ENCODE results near the gene SYCP2L. TPM values are rescaled to one million over a fixed set of nuclear protein-coding genes. Genes with fewer than 3 reads are reported as not detected.

Gene SYCP2L
- total and polyA plus RNA-seq, 2 experiments from 2014 or later, result 10.5 to 11.0 TPM

DNA sequence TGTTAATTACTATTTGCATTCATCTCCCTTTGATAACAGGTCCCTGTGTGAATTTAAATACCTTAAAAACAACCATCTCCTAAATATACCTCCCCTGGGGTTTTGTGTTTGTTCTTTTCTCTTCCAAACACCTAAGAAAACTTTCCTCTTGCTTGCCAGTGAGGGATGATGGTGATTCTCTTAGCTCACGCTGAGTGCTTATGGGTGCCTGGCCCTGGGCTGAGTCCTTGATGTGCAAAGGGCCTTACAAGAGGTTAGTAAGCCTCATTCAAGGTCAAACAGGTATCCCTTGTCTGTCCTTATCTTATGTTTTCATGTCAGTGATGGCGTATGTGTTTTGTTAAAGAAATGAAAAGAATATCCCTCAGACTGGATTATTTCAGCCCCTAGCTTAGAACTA lies 76.3 kb downstream of the SYCP2L start (continued):
- TF ChIP-seq, protein P1, sequence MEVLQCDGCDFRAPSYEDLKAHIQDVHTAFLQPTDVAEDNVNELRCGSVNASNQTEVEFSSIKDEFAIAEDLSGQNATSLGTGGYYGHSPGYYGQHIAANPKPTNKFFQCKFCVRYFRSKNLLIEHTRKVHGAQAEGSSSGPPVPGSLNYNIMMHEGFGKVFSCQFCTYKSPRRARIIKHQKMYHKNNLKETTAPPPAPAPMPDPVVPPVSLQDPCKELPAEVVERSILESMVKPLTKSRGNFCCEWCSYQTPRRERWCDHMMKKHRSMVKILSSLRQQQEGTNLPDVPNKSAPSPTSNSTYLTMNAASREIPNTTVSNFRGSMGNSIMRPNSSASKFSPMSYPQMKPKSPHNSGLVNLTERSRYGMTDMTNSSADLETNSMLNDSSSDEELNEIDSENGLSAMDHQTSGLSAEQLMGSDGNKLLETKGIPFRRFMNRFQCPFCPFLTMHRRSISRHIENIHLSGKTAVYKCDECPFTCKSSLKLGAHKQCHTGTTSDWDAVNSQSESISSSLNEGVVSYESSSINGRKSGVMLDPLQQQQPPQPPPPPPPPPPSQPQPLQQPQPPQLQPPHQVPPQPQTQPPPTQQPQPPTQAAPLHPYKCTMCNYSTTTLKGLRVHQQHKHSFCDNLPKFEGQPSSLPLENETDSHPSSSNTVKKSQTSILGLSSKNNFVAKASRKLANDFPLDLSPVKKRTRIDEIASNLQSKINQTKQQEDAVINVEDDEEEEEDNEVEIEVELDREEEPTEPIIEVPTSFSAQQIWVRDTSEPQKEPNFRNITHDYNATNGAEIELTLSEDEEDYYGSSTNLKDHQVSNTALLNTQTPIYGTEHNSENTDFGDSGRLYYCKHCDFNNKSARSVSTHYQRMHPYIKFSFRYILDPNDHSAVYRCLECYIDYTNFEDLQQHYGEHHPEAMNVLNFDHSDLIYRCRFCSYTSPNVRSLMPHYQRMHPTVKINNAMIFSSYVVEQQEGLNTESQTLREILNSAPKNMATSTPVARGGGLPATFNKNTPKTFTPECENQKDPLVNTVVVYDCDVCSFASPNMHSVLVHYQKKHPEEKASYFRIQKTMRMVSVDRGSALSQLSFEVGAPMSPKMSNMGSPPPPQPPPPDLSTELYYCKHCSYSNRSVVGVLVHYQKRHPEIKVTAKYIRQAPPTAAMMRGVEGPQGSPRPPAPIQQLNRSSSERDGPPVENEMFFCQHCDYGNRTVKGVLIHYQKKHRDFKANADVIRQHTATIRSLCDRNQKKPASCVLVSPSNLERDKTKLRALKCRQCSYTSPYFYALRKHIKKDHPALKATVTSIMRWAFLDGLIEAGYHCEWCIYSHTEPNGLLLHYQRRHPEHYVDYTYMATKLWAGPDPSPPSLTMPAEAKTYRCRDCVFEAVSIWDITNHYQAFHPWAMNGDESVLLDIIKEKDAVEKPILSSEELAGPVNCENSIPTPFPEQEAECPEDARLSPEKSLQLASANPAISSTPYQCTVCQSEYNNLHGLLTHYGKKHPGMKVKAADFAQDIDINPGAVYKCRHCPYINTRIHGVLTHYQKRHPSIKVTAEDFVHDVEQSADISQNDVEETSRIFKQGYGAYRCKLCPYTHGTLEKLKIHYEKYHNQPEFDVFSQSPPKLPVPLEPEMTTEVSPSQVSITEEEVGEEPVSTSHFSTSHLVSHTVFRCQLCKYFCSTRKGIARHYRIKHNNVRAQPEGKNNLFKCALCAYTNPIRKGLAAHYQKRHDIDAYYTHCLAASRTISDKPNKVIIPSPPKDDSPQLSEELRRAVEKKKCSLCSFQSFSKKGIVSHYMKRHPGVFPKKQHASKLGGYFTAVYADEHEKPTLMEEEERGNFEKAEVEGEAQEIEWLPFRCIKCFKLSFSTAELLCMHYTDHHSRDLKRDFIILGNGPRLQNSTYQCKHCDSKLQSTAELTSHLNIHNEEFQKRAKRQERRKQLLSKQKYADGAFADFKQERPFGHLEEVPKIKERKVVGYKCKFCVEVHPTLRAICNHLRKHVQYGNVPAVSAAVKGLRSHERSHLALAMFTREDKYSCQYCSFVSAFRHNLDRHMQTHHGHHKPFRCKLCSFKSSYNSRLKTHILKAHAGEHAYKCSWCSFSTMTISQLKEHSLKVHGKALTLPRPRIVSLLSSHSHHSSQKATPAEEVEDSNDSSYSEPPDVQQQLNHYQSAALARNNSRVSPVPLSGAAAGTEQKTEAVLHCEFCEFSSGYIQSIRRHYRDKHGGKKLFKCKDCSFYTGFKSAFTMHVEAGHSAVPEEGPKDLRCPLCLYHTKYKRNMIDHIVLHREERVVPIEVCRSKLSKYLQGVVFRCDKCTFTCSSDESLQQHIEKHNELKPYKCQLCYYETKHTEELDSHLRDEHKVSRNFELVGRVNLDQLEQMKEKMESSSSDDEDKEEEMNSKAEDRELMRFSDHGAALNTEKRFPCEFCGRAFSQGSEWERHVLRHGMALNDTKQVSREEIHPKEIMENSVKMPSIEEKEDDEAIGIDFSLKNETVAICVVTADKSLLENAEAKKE (CRISPR knock-in tag; IDR thresholded peaks at IDR 0.05), result no peak

DNA sequence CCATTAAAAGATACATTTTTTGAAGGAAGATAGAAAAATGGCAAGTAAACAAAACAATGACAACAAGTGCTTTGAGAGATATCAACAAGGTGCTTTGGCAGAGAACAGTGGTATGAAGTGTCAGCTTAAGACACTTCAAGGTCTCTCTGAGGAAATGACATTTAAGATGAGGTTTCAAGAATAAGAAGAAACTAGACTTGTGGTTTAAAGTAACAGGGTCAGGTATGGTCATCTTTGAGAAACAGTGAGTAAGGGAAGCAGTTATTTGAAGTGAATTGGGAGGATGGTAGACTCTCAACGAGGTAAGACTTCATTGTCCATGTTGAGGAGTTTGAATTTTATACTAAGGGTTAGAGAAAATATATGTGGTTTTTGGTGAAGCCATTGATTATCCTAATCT lies 77.8 kb downstream of the SYCP2L start:
- Histone ChIP-seq H2AFZ (no peak overlapping the region), H3K36me3 (ENCODE audit: insufficient read depth) (peaks cover 3% of the 10 kb centered on the region; the same call in 1 of the 2 replicates), H3K9me2 (ENCODE audit: insufficient read depth) (no peaks in the 10 kb centered on the region), H3K27me3 (ENCODE audit: insufficient read depth) (peaks cover 58% of the 10 kb centered on the region), H3K27ac (ENCODE audit: low read depth) (no peak overlapping the region), H3F3A (replicated peaks; ENCODE audit: low read depth) (0 out of 2 replicates have a peak, but pooled peaks cover 4% of the 10 kb centered on the region), H3K4me1 (ENCODE audit: insufficient read depth) (0 out of 2 replicates have a peak, but pooled peaks cover 12% of the 10 kb centered on the region), H3K4me3 (no peak overlapping the region), H3K79me2 (replicated peaks; ENCODE audit: insufficient read depth) (no peaks in the 10 kb centered on the region), H3K4me2 (no peak overlapping the region), H4K20me1 (replicated peaks; ENCODE audit: insufficient read depth) (no peaks in the 10 kb centered on the region)
- H3K27me3 Mint-ChIP-seq (ENCODE audit: insufficient read depth, low read depth, poor library complexity), result peaks cover 34% of the 10 kb centered on the region
- no peak for ATAC-seq
- H3K9me3 Mint-ChIP-seq, result peaks cover 6% of the 10 kb centered on the region; the same call in 2 of the 3 replicates
- no peak for TF ChIP-seq CREB1 (CRISPR knock-in tag; IDR thresholded peaks at IDR 0.05; ENCODE audit: low read depth)
- TF ChIP-seq, protein P2, sequence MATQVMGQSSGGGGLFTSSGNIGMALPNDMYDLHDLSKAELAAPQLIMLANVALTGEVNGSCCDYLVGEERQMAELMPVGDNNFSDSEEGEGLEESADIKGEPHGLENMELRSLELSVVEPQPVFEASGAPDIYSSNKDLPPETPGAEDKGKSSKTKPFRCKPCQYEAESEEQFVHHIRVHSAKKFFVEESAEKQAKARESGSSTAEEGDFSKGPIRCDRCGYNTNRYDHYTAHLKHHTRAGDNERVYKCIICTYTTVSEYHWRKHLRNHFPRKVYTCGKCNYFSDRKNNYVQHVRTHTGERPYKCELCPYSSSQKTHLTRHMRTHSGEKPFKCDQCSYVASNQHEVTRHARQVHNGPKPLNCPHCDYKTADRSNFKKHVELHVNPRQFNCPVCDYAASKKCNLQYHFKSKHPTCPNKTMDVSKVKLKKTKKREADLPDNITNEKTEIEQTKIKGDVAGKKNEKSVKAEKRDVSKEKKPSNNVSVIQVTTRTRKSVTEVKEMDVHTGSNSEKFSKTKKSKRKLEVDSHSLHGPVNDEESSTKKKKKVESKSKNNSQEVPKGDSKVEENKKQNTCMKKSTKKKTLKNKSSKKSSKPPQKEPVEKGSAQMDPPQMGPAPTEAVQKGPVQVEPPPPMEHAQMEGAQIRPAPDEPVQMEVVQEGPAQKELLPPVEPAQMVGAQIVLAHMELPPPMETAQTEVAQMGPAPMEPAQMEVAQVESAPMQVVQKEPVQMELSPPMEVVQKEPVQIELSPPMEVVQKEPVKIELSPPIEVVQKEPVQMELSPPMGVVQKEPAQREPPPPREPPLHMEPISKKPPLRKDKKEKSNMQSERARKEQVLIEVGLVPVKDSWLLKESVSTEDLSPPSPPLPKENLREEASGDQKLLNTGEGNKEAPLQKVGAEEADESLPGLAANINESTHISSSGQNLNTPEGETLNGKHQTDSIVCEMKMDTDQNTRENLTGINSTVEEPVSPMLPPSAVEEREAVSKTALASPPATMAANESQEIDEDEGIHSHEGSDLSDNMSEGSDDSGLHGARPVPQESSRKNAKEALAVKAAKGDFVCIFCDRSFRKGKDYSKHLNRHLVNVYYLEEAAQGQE (IDR thresholded peaks at IDR 0.05; ENCODE audit: unreplicated experiment), result no peak
- no peak for TF ChIP-seq NANOG (IDR thresholded peaks at IDR 0.05; ENCODE audit: borderline replicate concordance)
- no peak for TF ChIP-seq EZH2 (IDR thresholded peaks at IDR 0.05; ENCODE audit: low read depth, unreplicated experiment)
- H3K4me3 Mint-ChIP-seq, result no peak overlapping the region
- H3K4me1 Mint-ChIP-seq, result peaks cover 8% of the 10 kb centered on the region; the same call in 2 of the 3 replicates
- no peak overlapping the region for H3K27ac Mint-ChIP-seq
- no peak for DNase-seq (ENCODE audit: low spot score)
- peaks cover 25% of the 10 kb centered on the region; the same call in 2 of the 3 replicates for H3K36me3 Mint-ChIP-seq (ENCODE audit: low read depth)
